Muscle layer of duodenum (tissue), 2 donors: Measurements from ENCODE around the gene FH.

Experiments
- H3K27ac ChIP-seq: one replicate; pipeline ENCODE4 v1.7.0; 2013; ENCODE audit warnings: mild to moderate bottlenecking, low read length
- H3K27me3 ChIP-seq: one replicate; pipeline ENCODE4 v1.7.0; 2013; ENCODE audit warnings: low read depth, mild to moderate bottlenecking, control low read depth, low read length
- H3K36me3 ChIP-seq, 2 donors: one replicate each; pipeline ENCODE4 v1.7.0; 2013; ENCODE audit warnings: low read length in 2 of 2, control low read depth in 1 of 2, mild to moderate bottlenecking in 1 of 2; ENCODE audit not compliant: insufficient read depth in 2 of 2, control insufficient read depth in 1 of 2
- H3K4me1 ChIP-seq, 2 donors: one replicate each; pipeline ENCODE4 v1.7.0; 2013; ENCODE audit warnings: low read length in 2 of 2, mild to moderate bottlenecking in 2 of 2, control low read depth in 1 of 2, moderate library complexity in 1 of 2; ENCODE audit not compliant: insufficient read depth in 2 of 2, control insufficient read depth in 1 of 2
- H3K4me3 ChIP-seq, 2 donors: one replicate each; pipeline ENCODE4 v1.7.0; 2013; ENCODE audit warnings: low read length in 2 of 2, low read depth in 1 of 2, mild to moderate bottlenecking in 1 of 2
- H3K9me3 ChIP-seq, 2 donors: one replicate each; pipeline ENCODE4 v1.7.0; 2013; ENCODE audit warnings: low read length in 2 of 2, control low read depth in 1 of 2, mild to moderate bottlenecking in 1 of 2; ENCODE audit not compliant: control insufficient read depth in 1 of 2
- donor health status: healthy.

The FH gene

DNA sequence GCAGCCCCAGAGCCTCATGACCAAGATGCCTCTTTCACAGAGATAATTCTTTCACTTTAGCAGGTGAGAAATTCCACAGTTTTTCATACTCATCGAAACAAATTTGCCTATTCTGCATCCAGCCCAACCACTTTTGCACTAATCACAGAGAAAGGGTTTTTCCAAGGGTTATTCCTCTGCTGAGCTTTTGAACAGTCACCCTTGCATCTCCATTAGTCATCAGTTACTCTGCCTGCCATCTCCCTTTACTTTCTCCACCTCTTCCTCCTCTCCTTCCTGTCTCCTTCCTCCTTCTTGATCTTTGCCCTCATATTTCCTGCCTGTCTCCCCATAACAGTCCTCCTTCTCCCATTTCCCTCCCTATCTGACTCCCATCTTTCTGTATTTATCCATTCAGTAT, 43.9 kb downstream of the FH start:
- Histone ChIP-seq H3K27me3 (no peaks in the 10 kb centered on the region), H3K4me1 (no peaks in the 10 kb centered on the region), H3K4me3 (no peak overlapping the region), H3K27ac (no peak overlapping the region), H3K9me3 (no peaks in the 10 kb centered on the region), H3K36me3 (no peaks in the 10 kb centered on the region)

DNA sequence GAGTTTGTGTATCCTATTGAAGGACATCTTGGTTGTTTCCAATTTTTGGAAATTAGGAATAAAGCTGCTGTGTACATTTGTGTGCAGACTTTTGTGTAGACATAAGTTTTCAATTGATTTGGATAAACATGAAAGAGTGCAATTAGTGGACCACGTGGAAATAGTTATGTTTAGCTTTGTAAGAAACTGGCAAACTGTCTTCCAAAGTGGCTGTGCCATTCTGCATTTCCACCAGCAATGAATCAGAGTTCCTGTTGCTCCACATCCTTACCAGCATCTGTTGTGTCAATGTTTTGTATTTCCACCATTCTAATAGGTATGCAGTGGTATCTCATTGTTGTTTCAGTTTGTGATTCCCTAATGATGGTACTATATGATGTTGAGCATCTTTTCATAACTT, 46.5 kb downstream of the FH start:
- no peaks in the 10 kb centered on the region for H3K36me3 ChIP-seq
- H3K4me3 ChIP-seq: no peak overlapping the region
- H3K27me3 ChIP-seq: no peaks in the 10 kb centered on the region
- no peak overlapping the region for H3K27ac ChIP-seq
- no peaks in the 10 kb centered on the region for H3K9me3 ChIP-seq
- H3K4me1 ChIP-seq: no peaks in the 10 kb centered on the region

DNA sequence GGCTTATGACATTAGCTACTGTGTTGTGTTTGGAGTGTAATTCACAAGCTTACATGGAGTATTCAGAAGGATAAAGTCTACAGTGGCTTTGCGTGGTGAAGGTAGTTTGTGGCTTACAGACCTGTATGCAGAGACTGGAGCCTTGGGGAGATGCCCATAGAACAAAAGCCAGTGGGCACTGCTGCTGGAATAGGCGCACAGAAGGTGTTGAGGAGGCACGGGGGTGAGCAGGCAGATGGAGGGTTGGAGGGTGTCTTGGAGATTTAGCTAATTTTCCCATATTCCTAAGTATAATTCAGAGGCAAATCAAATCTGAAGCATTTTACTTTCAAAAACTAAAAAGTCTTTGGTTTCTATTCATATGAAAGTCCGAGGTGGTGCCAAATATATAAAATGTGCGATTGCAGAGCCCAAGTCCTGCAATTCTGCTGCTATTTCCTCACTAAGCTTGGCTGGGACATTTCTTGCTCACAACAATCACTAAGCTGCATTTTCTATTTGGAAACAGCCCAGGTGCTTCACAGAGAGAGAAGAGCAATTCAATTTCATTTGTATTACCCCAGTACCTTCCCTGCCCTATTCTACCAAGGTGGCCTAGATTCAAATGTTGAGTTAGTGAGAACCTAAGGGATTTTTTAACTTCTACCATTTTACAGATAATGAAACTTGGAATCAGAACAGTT, 48.5 kb downstream of the FH start:
- no peak overlapping the region for H3K4me3 ChIP-seq
- H3K9me3 ChIP-seq: no peaks in the 10 kb centered on the region
- H3K27me3 ChIP-seq: no peaks in the 10 kb centered on the region
- no peaks in the 10 kb centered on the region for H3K4me1 ChIP-seq
- H3K27ac ChIP-seq: no peak overlapping the region
- no peaks in the 10 kb centered on the region for H3K36me3 ChIP-seq

DNA sequence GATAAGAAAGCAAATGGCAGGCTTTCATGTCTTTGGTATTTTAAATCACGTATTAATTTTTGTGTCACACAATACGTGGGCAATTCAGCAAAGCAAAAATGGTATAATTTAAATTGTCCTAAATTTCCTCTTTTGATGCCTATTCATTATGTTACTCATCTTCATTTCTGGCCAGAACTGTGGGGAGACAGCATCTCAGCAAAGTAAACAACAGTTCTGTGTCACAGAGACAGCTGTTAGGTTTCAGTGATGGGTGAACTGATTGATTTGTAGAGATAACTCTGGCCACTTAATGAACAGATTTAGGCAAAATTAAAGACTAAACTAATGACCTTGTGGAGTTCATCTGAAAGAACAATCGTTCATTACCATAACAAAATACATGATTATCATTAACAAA, 49.2 kb downstream of the FH start:
- H3K4me1 ChIP-seq: no peaks in the 10 kb centered on the region
- no peaks in the 10 kb centered on the region for H3K36me3 ChIP-seq
- no peaks in the 10 kb centered on the region for H3K27me3 ChIP-seq
- no peak overlapping the region for H3K4me3 ChIP-seq
- no peak overlapping the region for H3K27ac ChIP-seq
- H3K9me3 ChIP-seq: no peaks in the 10 kb centered on the region

DNA sequence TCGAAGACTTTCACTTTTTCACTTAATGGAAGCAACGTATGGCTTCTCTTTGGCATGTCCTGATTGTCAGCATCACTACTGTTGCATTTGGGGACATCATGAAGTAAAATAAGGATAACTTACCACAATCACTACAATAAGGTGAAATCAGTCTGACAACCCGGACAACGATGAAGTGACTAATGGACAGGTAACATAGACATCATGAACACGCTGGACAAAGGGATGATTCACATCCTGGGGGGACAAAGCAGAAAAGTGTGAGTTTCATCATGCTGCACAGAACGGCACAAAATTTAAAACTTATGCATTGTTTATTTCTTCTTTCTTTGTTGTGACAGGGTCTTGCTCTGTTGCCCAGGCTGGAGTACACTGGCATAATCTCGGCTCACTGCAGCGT, 53.9 kb downstream of the FH start:
- Histone ChIP-seq H3K9me3 (no peaks in the 10 kb centered on the region), H3K27ac (no peak overlapping the region), H3K27me3 (no peaks in the 10 kb centered on the region), H3K4me3 (no peak overlapping the region), H3K4me1 (no peaks in the 10 kb centered on the region), H3K36me3 (no peaks in the 10 kb centered on the region)

DNA sequence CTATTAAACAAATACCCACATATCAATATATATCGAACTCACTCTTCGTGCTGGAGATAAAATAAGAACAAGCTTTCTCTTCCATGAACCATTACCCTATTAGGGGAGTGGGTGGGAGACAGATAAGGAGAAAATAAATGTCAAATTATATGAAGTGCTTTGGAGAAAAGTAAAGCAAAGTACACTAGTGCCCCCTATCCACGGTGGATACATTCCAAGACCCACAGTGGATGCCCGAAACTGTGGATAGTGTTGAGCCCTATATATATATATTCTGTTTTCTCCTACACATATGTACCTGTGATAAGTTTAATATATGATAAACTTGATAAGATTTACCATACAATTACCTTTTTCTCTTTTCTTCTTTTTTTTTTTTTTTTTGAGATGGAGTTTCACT, 54.6 kb downstream of the FH start:
- no peaks in the 10 kb centered on the region for H3K36me3 ChIP-seq
- H3K4me3 ChIP-seq: no peak overlapping the region
- no peaks in the 10 kb centered on the region for H3K27me3 ChIP-seq
- H3K27ac ChIP-seq: no peak overlapping the region
- no peaks in the 10 kb centered on the region for H3K9me3 ChIP-seq
- no peaks in the 10 kb centered on the region for H3K4me1 ChIP-seq

DNA sequence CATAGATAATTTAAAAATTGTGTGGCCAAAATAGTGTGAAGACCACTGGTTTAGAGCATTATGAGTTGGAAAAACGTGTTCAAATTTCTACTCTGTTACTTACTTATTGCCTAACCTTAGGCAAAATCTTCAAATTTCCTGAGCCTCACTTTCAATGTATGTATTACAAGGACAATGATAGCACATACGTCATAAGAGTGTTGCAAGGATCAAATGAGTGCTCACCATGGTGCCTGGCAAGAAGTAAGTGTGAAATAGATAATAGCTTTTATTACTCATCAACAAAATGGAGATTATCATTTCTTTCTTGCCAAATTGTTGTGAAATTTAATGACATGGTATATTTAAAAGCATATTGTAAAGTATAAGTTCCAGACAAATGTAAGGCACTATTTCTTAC, 57.2 kb downstream of the FH start:
- Histone ChIP-seq H3K9me3 (no peaks in the 10 kb centered on the region), H3K27me3 (no peaks in the 10 kb centered on the region), H3K27ac (no peak overlapping the region), H3K4me1 (no peaks in the 10 kb centered on the region), H3K36me3 (no peaks in the 10 kb centered on the region), H3K4me3 (no peak overlapping the region)

DNA sequence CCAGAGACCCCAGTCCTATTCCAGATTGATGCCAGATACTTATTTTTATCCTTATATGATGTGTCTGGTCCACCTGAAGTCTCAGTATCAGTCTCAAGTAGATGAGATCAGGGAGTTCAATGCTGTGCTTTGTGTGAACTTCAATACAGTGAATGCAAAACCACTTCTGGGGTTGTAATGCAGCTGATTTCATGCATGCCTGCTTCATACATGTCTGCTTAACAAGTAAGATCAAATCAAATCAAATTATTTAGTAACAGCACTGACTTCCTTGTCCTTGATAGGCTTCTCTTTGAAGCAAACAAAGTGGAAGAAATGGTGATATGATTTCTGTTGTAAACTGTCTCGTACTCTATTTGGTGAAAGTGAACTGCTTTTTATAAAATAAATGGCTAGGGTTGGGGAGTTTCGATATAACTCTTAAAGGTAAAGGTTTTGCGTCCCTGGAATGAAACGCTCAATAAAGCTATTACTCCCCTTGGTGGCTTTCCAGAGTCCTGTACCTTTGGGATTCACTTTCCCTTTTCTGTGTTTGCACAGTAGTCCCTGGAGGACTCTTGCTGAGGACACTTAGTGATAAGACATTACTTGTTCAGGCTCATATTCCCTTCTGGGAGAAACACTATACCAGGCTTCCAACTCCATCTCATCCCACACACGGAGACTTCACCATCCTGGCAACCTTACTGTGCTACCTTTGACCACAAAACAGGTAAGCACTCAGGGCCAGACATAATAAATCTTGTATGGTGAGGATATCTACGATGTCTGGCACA, 59.3 kb downstream of the FH start:
- H3K4me1 ChIP-seq: no peaks in the 10 kb centered on the region
- no peak overlapping the region for H3K4me3 ChIP-seq
- no peaks in the 10 kb centered on the region for H3K36me3 ChIP-seq
- no peak overlapping the region for H3K27ac ChIP-seq
- no peaks in the 10 kb centered on the region for H3K9me3 ChIP-seq
- H3K27me3 ChIP-seq: no peaks in the 10 kb centered on the region

DNA sequence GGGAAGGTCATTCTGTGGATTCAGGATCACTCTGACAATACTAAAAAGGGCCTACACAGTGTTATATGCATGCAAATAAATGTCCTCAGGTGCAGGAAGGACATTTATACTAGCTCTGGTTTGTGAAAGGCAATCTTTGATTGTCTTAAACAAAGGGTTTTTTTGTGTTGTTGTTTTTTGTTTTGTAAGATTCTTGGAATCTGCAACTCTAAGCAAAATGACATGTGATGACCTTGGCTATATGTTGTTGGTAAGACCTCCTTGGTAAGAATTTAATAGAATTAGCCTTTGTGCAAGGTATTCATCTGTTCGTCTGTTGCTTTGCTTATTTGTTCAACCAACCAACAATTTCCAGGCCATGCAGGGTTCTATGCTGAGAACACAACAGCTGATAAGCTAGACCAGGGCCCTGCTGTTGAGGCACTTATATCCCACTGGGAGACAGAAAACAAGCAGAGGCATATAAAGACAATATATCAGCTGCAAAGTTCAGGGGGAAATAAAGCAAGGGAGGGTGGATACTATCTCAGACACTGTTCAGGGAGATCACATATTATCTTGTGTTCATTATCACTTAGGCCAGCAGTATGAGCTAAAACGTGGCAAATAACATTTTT, 60.3 kb downstream of the FH start:
- H3K9me3 ChIP-seq: no peaks in the 10 kb centered on the region
- no peak overlapping the region for H3K27ac ChIP-seq

DNA sequence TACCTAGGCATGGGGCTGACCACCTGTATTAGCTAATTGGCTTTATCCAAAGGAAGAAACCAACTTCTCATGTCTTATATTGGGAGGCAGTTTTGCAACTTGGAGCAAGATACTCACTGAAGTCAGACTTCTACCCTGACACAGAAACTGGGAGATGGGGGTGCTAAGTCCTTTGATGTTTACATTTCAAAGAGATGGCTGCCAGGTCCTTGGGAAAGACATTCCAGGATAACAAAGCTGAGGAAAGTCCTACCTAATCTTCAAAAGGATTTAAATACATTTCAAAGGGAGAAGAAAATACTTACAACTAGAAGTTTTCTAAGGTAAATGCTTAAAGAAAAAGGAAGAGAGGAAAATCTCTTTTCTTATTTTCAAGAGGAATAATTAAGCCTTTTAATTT, 62.1 kb downstream of the FH start:
- H3K4me1 ChIP-seq: no peaks in the 10 kb centered on the region
- no peak overlapping the region for H3K4me3 ChIP-seq
- H3K27me3 ChIP-seq: no peaks in the 10 kb centered on the region
- H3K36me3 ChIP-seq: no peaks in the 10 kb centered on the region
- no peaks in the 10 kb centered on the region for H3K9me3 ChIP-seq
- no peak overlapping the region for H3K27ac ChIP-seq

More for the DNA sequence above, 60.3 kb downstream of the FH start:
- H3K4me3 ChIP-seq: no peak overlapping the region
- no peaks in the 10 kb centered on the region for H3K4me1 ChIP-seq
- H3K27me3 ChIP-seq: no peaks in the 10 kb centered on the region
- no peaks in the 10 kb centered on the region for H3K36me3 ChIP-seq

DNA sequence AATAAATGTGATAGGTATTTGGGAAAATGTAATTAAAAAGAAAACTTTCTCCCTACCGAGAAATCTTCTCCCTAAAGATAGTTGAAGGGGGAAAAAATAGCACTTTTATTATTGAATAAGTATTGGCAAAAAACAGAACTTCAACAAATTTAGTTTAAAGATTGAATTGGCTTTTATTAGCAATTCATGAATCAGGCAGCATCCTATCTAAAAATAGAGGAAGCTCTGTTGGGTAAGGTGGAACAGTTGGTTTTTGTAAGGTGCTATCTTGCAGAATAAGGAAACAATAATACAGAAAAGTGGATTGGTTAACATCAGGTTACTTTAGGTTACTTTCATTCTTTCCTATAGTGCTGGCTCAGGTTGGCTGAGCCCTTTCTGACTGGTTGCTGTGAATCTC, 62.8 kb downstream of the FH start:
- Histone ChIP-seq H3K4me3 (no peak overlapping the region), H3K4me1 (no peaks in the 10 kb centered on the region), H3K27ac (no peak overlapping the region), H3K9me3 (no peaks in the 10 kb centered on the region), H3K36me3 (no peaks in the 10 kb centered on the region), H3K27me3 (no peaks in the 10 kb centered on the region)
